GM04503 (cell line): Measurements from ENCODE around the gene TMEM269.

Source experiments
- DNase-seq: peaks from one replicate; pipeline ENCODE4 v3.0.0-alpha.2; 2012; ENCODE audit warnings: low read depth

TMEM269 gene

GRCh38 chr1:42784946-42785693 is at the start of gene TMEM269:
Gene TMEM269, plus strand, starts transcription at chr1:42784991. Its CDS starts 4,903 bp downstream, at chr1:42789894.
- no peak for DNase-seq

- no peak for DNase-seq
These were observed 49.7 kb upstream of the TMEM269 start for GRCh38 chr1:42735056-42735455.

- DNase-seq = no peak
These were observed 49.2 kb upstream of the TMEM269 start for GRCh38 chr1:42735477-42736105.

- no peak for DNase-seq
These were observed 48.6 kb upstream of the TMEM269 start for GRCh38 chr1:42736152-42736551.

GRCh38 chr1:42736571-42737200 is 48.1 kb upstream of the TMEM269 start:
- no peak for DNase-seq

- no peak for DNase-seq
These were observed 47.5 kb upstream of the TMEM269 start for GRCh38 chr1:42737257-42737656.

- no peak for DNase-seq
These were observed 46.7 kb upstream of the TMEM269 start for GRCh38 chr1:42737986-42738677.

GRCh38 chr1:42738678-42739226 is 46.0 kb upstream of the TMEM269 start:
- DNase-seq = no peak

- DNase-seq = no peak
These were observed 44.8 kb upstream of the TMEM269 start, which contains the start of gene CLDN19 for GRCh38 chr1:42739753-42740700. Gene CLDN19, minus strand, starts transcription at chr1:42740236. Its CDS starts 173 bp downstream, at chr1:42740063.

GRCh38 chr1:42740851-42741580 is 43.8 kb upstream of the TMEM269 start:
- DNase-seq = no peak

GRCh38 chr1:42741706-42742105 is 43.1 kb upstream of the TMEM269 start:
- no peak for DNase-seq

GRCh38 chr1:42742141-42742540 is 42.6 kb upstream of the TMEM269 start:
- no peak for DNase-seq

GRCh38 chr1:42742617-42743316 is 42.0 kb upstream of the TMEM269 start:
- DNase-seq = no peak

- no peak for DNase-seq
These were observed 41.3 kb upstream of the TMEM269 start for GRCh38 chr1:42743317-42744147.

GRCh38 chr1:42744148-42744413 is 40.7 kb upstream of the TMEM269 start:
- no peak for DNase-seq

GRCh38 chr1:42745851-42746250 is 38.9 kb upstream of the TMEM269 start:
- DNase-seq = no peak

- no peak for DNase-seq
These were observed 38.2 kb upstream of the TMEM269 start for GRCh38 chr1:42746436-42747105.

- DNase-seq = no peak
These were observed 37.7 kb upstream of the TMEM269 start for GRCh38 chr1:42747125-42747524.
